K562 (cell line): ENCODE measurements around the gene NEMP1. TPM values are rescaled to one million over a fixed set of nuclear protein-coding genes. Genes with fewer than 3 reads are reported as not detected.

ENCODE experiments used
- ATAC-seq: fragments of 200-7000 bp; cut with Tn5 transposase; 3 replicates; pipeline ENCODE4 v1.9.1; 2020; ENCODE audit warnings: moderate library complexity
- BruUV-seq: library from RNA; stranded (reverse); fragments of 400-500 nt; replicated peaks from 2 replicates; lab custom pipeline; 2021; lab: Mats Ljungman, UMichigan
- CTCF ChIA-PET: fragments of 300-600 bp; formaldehyde crosslinking; extraction: SDS; loops from one replicate; lab custom pipeline; 2021; ENCODE audit warnings: low intra/inter-chr PET ratio; lab: Yijun Ruan, JAX
- POLR2A ChIA-PET: fragments of 300-600, 350-650 bp; sonication (Branson Sonifier 250); formaldehyde crosslinking; extraction: SDS; loops from one replicate; lab custom pipeline; 2021; ENCODE audit warnings: antibody characterized with exemption, inconsistent platforms; lab: Yijun Ruan, JAX
- DNase-seq, 4 experiments: peaks; one replicate each; pipeline versions ENCODE4 v3.0.0 to v3.0.0-alpha.2; 2011 to 2018; ENCODE audit warnings: low spot score in 3 of 4, mixed read lengths in 3 of 4; ENCODE audit errors: extremely low read depth in 1 of 4
- FAIRE-seq: peaks from 2 replicates; lab custom pipeline; 2011; peaks lifted over from hg19 to GRCh38; lab: Jason Lieb, UNC
- H2AFZ ChIP-seq: 2 replicates; pipeline ENCODE4 v1.6.0; 2011; ENCODE audit warnings: low read depth, low read length, control low read depth, inconsistent platforms
- H3K27ac ChIP-seq: fragments of 200-600 bp; 3 replicates; pipeline ENCODE4 v1.8.0; 2011; ENCODE audit warnings: low read depth, mild to moderate bottlenecking, control low read depth, inconsistent platforms, low read length, moderate library complexity, mixed read lengths; ENCODE audit errors: extremely low read depth
- H3K27me3 ChIP-seq, 2 experiments: fragments of 300-600 bp in 1 of 2; 2 replicates in 1 of 2; 3 replicates in 1 of 2; pipeline versions ENCODE4 v1.6.0 to v1.8.0; 2011; ENCODE audit warnings: inconsistent platforms in 2 of 2, low read length in 2 of 2, mild to moderate bottlenecking in 1 of 2, mixed read lengths in 1 of 2, moderate library complexity in 1 of 2; ENCODE audit not compliant: control insufficient read depth in 2 of 2, insufficient read depth in 2 of 2
- H3K36me3 ChIP-seq: fragments of 300-600 bp; 3 replicates; pipeline ENCODE4 v1.8.0; 2011; ENCODE audit warnings: mild to moderate bottlenecking, low read length, inconsistent platforms; ENCODE audit not compliant: control insufficient read depth, insufficient read depth
- H3K4me1 ChIP-seq, 2 experiments: fragments of 200-600 bp in 1 of 2; replicated peaks in 1 of 2; 2 replicates in 1 of 2; 3 replicates in 1 of 2; pipeline versions ENCODE4 v1.5.1 to v1.8.0; 2011; ENCODE audit warnings: inconsistent platforms in 2 of 2, low read length in 2 of 2, mild to moderate bottlenecking in 1 of 2, mixed read lengths in 1 of 2, moderate library complexity in 1 of 2; ENCODE audit not compliant: control insufficient read depth in 2 of 2, insufficient read depth in 2 of 2
- H3K4me2 ChIP-seq: 2 replicates; pipeline ENCODE4 v1.6.1; 2011; ENCODE audit warnings: low read length, control low read depth, inconsistent platforms, mixed read lengths; ENCODE audit not compliant: insufficient read depth
- H3K4me3 ChIP-seq: fragments of 200-600 bp; sonication (generic), shearing (Covaris generic); 2 replicates; pipeline ENCODE4 v1.5.1; 2016; ENCODE audit warnings: control low read depth, inconsistent platforms
- H3K79me2 ChIP-seq: fragments of 200-600 bp; 3 replicates; pipeline ENCODE4 v1.8.0; 2011; ENCODE audit warnings: low read length, inconsistent platforms; ENCODE audit not compliant: control insufficient read depth, insufficient read depth
- H3K9ac ChIP-seq, 2 experiments: 2 replicates each; pipeline versions ENCODE4 v1.6.0 to v1.6.1; 2011; ENCODE audit warnings: low read depth in 2 of 2, low read length in 2 of 2, control low read depth in 1 of 2, inconsistent platforms in 1 of 2, mild to moderate bottlenecking in 1 of 2, mixed read lengths in 1 of 2; ENCODE audit not compliant: insufficient read depth in 1 of 2
- H3K9me1 ChIP-seq: one replicate; pipeline ENCODE4 v1.6.0; 2011; ENCODE audit warnings: inconsistent platforms, mild to moderate bottlenecking, low read length, moderate library complexity; ENCODE audit not compliant: control insufficient read depth, insufficient read depth
- H3K9me3 ChIP-seq: replicated peaks from 2 replicates; pipeline ENCODE4 v1.5.1; 2011; ENCODE audit warnings: low read depth, low read length, inconsistent platforms; ENCODE audit not compliant: control insufficient read depth, insufficient read depth
- H4K20me1 ChIP-seq: replicated peaks from 2 replicates; pipeline ENCODE4 v1.6.1; 2011; ENCODE audit warnings: low read length, inconsistent platforms, mixed read lengths; ENCODE audit not compliant: control insufficient read depth, insufficient read depth
- HDAC1 ChIP-seq, 2 experiments: fragments of 450-650 bp; IDR thresholded peaks; 2 replicates each; pipeline ENCODE4 v1.6.1; 2016 to 2017; ENCODE audit warnings: inconsistent platforms in 1 of 2, mild to moderate bottlenecking in 1 of 2, moderate library complexity in 1 of 2
- HDGF ChIP-seq: fragments of 450-650 bp; IDR thresholded peaks from 2 replicates; pipeline ENCODE4 v1.6.1; 2016
- MAFG ChIP-seq: fragments of 450-650 bp; conservative IDR thresholded peaks from 2 replicates; pipeline ENCODE4 v1.6.1; 2016; ENCODE audit warnings: missing genetic modification characterization, missing compliant biosample characterization
- MEIS2 ChIP-seq: fragments of 450-650 bp; IDR thresholded peaks from 2 replicates; pipeline ENCODE4 v1.6.1; 2014; ENCODE audit warnings: mild to moderate bottlenecking; ENCODE audit not compliant: partially characterized antibody
- MYC ChIP-seq, 2 experiments: fragments of 250-450 bp in 1 of 2; sonication (Bioruptor Pico) in 1 of 2; IDR thresholded peaks; 2 replicates each; pipeline versions ENCODE4 v1.5.1 to v1.6.1; 2012 to 2021; ENCODE audit warnings: low read depth in 2 of 2, borderline replicate concordance in 1 of 2, improper control_type of control experiment in 1 of 2, low read length in 1 of 2, mild to moderate bottlenecking in 1 of 2, moderate library complexity in 1 of 2
- MYNN ChIP-seq, 2 experiments: sonication (generic); formaldehyde crosslinking in 1 of 2; IDR thresholded peaks; 2 replicates each; pipeline versions ENCODE4 v1.5.0 to v1.6.1; 2016 to 2020; ENCODE audit warnings: antibody characterized with exemption in 1 of 2, missing genetic modification reagents in 1 of 2
- POLR2AphosphoS2 ChIP-seq: IDR thresholded peaks from 2 replicates; pipeline ENCODE4 v1.6.1; 2012; ENCODE audit warnings: low read length, improper control_type of control experiment
- POLR2G ChIP-seq: fragments of 200-400 bp; formaldehyde crosslinking; IDR thresholded peaks from 2 replicates; pipeline ENCODE4 v1.6.1; 2017; ENCODE audit warnings: low read depth, mild to moderate bottlenecking, antibody characterized with exemption, low read length, moderate library complexity
- RBM17 ChIP-seq: fragments of 200-400 bp; formaldehyde crosslinking; IDR thresholded peaks from 2 replicates; pipeline ENCODE4 v1.6.1; 2017; ENCODE audit warnings: low read depth, mild to moderate bottlenecking, low read length, borderline replicate concordance
- SAFB2 ChIP-seq: fragments of 200-400 bp; formaldehyde crosslinking; IDR thresholded peaks from 2 replicates; pipeline ENCODE4 v1.6.1; 2018; ENCODE audit warnings: borderline replicate concordance, low read length, low read depth, moderate library complexity; ENCODE audit not compliant: severe bottlenecking
- TEAD4 ChIP-seq, 2 experiments: sonication (generic) in 1 of 2; formaldehyde crosslinking in 1 of 2; IDR thresholded peaks; 2 replicates each; pipeline versions ENCODE4 v1.6.1 to v1.8.0; 2012 to 2022; ENCODE audit warnings: borderline replicate concordance in 1 of 2, inconsistent platforms in 1 of 2, low read length in 1 of 2, mild to moderate bottlenecking in 1 of 2, missing genetic modification reagents in 1 of 2
- XRCC5 ChIP-seq: fragments of 200-400 bp; formaldehyde crosslinking; IDR thresholded peaks from 2 replicates; pipeline ENCODE4 v1.6.1; 2017; ENCODE audit warnings: low read depth, mild to moderate bottlenecking, low read length
- WGBS: fragments of 100-300 bp; shearing (Covaris generic); methylation state at CpG from one replicate; pipeline ENCODE4 v1.1.6; 2016; ENCODE audit warnings: low coverage, mixed read lengths; ENCODE audit not compliant: insufficient coverage; ENCODE audit errors: missing lambda C conversion rate; 5-methylcytosine and 5-hydroxymethylcytosine counted together
- in situ Hi-C: fragments of 300-500 bp; cut with MboI; formaldehyde crosslinking; loops from 4 replicates; pipeline ENCODE4 v1.15.0; 2018; ENCODE audit warnings: inconsistent platforms, mixed read lengths
- intact Hi-C: fragments of 100-400 bp; cut with micrococcal nuclease; formaldehyde crosslinking; loops from 2 replicates; pipeline ENCODE4 v1.14.2; 2022
- polyA plus RNA-seq, 8 experiments: library from polyadenylated mRNA; depleted of rRNA in 4 of 8; stranded (reverse) in 5 of 8; unstranded in 3 of 8; fragments of >200 nt; fragmentation: Nextera tagmentation in 2 of 8; fragmentation: Illumina TruSeq in 1 of 8; extraction: Ambion mirVana in 2 of 8; extraction: Trizol in 1 of 8; gene quantifications; 2 replicates each; pipeline versions ENCODE4 v1.2.1 to v1.2.3, GENCODE V29; 2011 to 2014; ENCODE audit warnings: inconsistent platforms in 1 of 8, missing spikeins in 1 of 8
- total RNA-seq, 7 experiments: library from RNA; depleted of rRNA in 6 of 7; stranded (reverse); fragments of >200 nt in 6 of 7; fragmentation: Illumina TruSeq in 2 of 7; extraction: Trizol in 2 of 7; gene quantifications; 2 replicates each; pipeline versions ENCODE4 v1.2.1 to v1.2.3, GENCODE V29; 2011 to 2021; ENCODE audit warnings: low replicate concordance in 1 of 7
- TF ChIP-seq, protein P1 (sequence below): fragments of 450-650 bp; formaldehyde crosslinking; IDR thresholded peaks from 2 replicates; pipeline ENCODE4 v1.4.0; 2022; ENCODE audit warnings: missing genetic modification characterization
- TF ChIP-seq, protein P2 (sequence below): fragments of 450-650 bp; IDR thresholded peaks from 2 replicates; pipeline ENCODE4 v1.6.1; 2016; ENCODE audit warnings: borderline replicate concordance

NEMP1 gene
- total and polyA plus RNA-seq, 9 of the 15 experiments (the other 6 are each of a cell fraction or from before 2014, with no cell fraction given) = 9.5 to 82.2 (median 41.2) TPM

DNA sequence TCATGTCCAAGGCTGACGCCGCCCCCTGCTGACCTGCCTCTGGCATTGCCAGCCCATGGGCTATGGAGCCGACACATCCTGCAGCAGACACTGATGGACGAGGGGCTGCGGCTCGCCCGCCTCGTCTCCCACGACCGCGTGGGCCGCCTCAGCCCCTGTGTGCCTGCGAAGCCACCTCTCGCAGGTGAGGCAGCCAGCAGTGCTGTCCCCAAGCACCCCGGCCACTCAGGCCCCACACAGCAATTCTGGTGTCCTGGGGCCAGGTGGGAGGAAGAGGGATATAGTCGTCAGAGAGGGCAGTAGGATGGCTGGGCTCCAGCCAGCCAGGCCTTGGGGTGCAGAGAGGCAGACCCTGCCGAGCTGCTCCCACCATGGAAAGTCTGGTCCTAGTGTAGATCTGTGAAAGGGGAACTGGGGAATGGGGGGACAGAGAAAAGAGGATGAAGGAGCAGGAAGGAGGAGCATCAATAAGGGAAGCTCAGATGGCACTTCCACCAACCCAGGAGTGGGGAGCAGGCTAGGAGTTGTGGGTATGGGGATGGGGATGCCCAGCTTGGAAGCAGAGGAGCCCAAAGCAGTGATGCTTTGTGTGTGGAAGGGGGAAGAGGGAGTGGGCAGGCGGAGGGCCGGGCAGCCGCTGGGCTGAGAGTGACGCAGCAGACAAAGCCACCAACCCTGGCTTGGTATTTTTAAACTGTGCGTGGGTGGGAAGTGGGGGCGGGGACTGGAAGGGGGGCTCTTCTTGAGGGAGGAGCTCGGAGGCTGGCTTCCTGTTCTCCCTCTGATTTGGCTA is 15.0 kb upstream of the NEMP1 start:
- FAIRE-seq = peak; percentile 81
- no peaks in the 10 kb centered on the region; a peak in 1 of 5 replicates for H3K27me3 ChIP-seq
- H3K4me3 ChIP-seq = no peak overlapping the region
- no peak overlapping the region for H2AFZ ChIP-seq
- peak overlapping the region in 1 of 2 experiments; percentile 71; a peak in 1 of 4 replicates for H3K9ac ChIP-seq
- intact Hi-C loops = loop anchor here (1.0 kb wide), 1 partner anchor 24 kb away; no protein-coding TSS in a partner anchor
- peak; percentile 85 to 93 (median 88) for DNase-seq
- peaks cover 5% of the 10 kb centered on the region for H4K20me1 ChIP-seq
- H3K4me1 ChIP-seq = peaks cover 37 to 68% of the 10 kb centered on the region in 2 experiments
- in situ Hi-C loops = no loop called here
- peak; percentile 69 for ATAC-seq
- BruUV-seq = no TSS peak
- H3K79me2 ChIP-seq = peaks cover 38% of the 10 kb centered on the region
- H3K4me2 ChIP-seq = peak overlapping the region; percentile 49
- H3K27ac ChIP-seq = peak overlapping the region; percentile 62; the same call in 2 of the 3 replicates
- peaks cover 74% of the 10 kb centered on the region for H3K36me3 ChIP-seq
- no peaks in the 10 kb centered on the region for H3K9me1 ChIP-seq
- CTCF ChIA-PET = interaction anchor here (0.7 to 3.0 kb wide), 2 partner anchors 21 to 24 kb away, joined by 3 to 27 read pairs; no protein-coding TSS in a partner anchor
- no peaks in the 10 kb centered on the region for H3K9me3 ChIP-seq
- WGBS = 30% methylated on average over 13 of the region's 24 CpGs
- POLR2A ChIA-PET = interaction anchor here (0.6 to 6.0 kb wide), 5 partner anchors 14 to 145 kb away, joined by 3 to 44 read pairs (median 8); partner anchors contain the start of genes NEMP1 and STAT6
- TF ChIP-seq MAFG (0 out of 2 replicates have a peak, but pooled peaks have one; percentile 18), MYNN (IDR thresholded peaks at IDR 0.05) (peak; percentile 54; the same call in 1 of the 2 replicates), MYNN (CRISPR knock-in tag; IDR thresholded peaks at IDR 0.05) (no peak), RBM17 (no peak), HDGF (peak; percentile 87), MYC (IDR thresholded peaks at IDR 0.05; ENCODE audit: low read depth, low read length) (peak; percentile 30; the same call in 1 of the 2 replicates), MYC (CRISPR knock-in tag; IDR thresholded peaks at IDR 0.05; ENCODE audit: borderline replicate concordance, low read depth) (no peak), SAFB2 (no peak), POLR2AphosphoS2 (no peak; the same call in 1 of the 2 replicates), XRCC5 (0 out of 2 replicates have a peak, but pooled peaks have one; percentile 28), POLR2G (peak; percentile 73), MEIS2 (peak; percentile 58), TEAD4 (IDR thresholded peaks at IDR 0.05; ENCODE audit: low read length) (0 out of 2 replicates have a peak, but pooled peaks have one; percentile 6), TEAD4 (CRISPR knock-in tag; IDR thresholded peaks at IDR 0.05; ENCODE audit: borderline replicate concordance) (no peak), HDAC1 (IDR thresholded peaks at IDR 0.05) (peak in 1 of 2 experiments; percentile 41; a peak in 1 of 4 replicates)
- TF ChIP-seq, protein P1, sequence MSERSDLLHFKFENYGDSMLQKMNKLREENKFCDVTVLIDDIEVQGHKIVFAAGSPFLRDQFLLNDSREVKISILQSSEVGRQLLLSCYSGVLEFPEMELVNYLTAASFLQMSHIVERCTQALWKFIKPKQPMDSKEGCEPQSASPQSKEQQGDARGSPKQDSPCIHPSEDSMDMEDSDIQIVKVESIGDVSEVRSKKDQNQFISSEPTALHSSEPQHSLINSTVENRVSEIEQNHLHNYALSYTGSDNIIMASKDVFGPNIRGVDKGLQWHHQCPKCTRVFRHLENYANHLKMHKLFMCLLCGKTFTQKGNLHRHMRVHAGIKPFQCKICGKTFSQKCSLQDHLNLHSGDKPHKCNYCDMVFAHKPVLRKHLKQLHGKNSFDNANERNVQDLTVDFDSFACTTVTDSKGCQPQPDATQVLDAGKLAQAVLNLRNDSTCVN = no peak
- TF ChIP-seq, protein P2, sequence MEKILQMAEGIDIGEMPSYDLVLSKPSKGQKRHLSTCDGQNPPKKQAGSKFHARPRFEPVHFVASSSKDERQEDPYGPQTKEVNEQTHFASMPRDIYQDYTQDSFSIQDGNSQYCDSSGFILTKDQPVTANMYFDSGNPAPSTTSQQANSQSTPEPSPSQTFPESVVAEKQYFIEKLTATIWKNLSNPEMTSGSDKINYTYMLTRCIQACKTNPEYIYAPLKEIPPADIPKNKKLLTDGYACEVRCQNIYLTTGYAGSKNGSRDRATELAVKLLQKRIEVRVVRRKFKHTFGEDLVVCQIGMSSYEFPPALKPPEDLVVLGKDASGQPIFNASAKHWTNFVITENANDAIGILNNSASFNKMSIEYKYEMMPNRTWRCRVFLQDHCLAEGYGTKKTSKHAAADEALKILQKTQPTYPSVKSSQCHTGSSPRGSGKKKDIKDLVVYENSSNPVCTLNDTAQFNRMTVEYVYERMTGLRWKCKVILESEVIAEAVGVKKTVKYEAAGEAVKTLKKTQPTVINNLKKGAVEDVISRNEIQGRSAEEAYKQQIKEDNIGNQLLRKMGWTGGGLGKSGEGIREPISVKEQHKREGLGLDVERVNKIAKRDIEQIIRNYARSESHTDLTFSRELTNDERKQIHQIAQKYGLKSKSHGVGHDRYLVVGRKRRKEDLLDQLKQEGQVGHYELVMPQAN = no peak
